GM12872 (cell line): ENCODE data around the gene AQP12B.

Experiments
- TF ChIP-seq, protein P1 (sequence below): IDR thresholded peaks from 3 replicates; pipeline ENCODE4 v1.5.1; 2011; ENCODE audit warnings: low read depth, mild to moderate bottlenecking, low read length, moderate library complexity; ENCODE audit not compliant: insufficient read depth

AQP12B gene

GRCh38 chr2:240722376-240722775 is 39.7 kb upstream of the AQP12B start:
- TF ChIP-seq, protein P1, sequence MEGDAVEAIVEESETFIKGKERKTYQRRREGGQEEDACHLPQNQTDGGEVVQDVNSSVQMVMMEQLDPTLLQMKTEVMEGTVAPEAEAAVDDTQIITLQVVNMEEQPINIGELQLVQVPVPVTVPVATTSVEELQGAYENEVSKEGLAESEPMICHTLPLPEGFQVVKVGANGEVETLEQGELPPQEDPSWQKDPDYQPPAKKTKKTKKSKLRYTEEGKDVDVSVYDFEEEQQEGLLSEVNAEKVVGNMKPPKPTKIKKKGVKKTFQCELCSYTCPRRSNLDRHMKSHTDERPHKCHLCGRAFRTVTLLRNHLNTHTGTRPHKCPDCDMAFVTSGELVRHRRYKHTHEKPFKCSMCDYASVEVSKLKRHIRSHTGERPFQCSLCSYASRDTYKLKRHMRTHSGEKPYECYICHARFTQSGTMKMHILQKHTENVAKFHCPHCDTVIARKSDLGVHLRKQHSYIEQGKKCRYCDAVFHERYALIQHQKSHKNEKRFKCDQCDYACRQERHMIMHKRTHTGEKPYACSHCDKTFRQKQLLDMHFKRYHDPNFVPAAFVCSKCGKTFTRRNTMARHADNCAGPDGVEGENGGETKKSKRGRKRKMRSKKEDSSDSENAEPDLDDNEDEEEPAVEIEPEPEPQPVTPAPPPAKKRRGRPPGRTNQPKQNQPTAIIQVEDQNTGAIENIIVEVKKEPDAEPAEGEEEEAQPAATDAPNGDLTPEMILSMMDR = no peak

DNA sequence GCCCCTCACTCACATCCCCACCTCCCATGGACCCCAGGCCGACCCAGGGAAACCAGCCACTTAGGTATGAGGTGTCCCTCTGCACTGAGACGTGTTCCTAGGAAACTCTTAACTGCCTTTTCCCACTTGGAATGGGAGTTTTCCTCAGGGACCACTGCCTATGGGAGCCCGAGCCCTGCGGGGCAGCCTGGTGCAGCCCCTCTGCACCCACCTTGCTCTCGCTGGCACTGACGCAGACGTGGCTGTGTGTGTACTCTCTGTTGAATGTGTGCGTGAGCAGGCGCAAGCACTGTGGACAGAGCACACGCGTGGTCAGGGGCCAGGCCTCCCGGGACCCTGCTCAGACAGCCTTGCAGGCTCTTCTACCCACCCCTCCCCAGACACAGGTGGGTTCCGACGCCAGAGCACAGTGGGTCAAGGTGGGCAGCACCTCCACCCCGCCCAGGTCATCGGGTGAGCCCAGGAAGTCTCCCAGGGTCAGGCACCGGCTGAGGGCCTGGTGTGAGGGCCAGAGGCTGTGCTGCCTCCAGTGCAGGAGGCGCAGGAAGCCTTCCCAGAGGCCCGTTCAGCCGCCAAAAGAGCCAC is 39.0 kb upstream of the AQP12B start:
- TF ChIP-seq, protein P1 = no peak

- TF ChIP-seq, protein P1 = no peak
Measured at GRCh38 chr2:240720686-240721595, 38.3 kb upstream of the AQP12B start.

- TF ChIP-seq, protein P1 = no peak
Measured at GRCh38 chr2:240719676-240720545, 37.2 kb upstream of the AQP12B start.

DNA sequence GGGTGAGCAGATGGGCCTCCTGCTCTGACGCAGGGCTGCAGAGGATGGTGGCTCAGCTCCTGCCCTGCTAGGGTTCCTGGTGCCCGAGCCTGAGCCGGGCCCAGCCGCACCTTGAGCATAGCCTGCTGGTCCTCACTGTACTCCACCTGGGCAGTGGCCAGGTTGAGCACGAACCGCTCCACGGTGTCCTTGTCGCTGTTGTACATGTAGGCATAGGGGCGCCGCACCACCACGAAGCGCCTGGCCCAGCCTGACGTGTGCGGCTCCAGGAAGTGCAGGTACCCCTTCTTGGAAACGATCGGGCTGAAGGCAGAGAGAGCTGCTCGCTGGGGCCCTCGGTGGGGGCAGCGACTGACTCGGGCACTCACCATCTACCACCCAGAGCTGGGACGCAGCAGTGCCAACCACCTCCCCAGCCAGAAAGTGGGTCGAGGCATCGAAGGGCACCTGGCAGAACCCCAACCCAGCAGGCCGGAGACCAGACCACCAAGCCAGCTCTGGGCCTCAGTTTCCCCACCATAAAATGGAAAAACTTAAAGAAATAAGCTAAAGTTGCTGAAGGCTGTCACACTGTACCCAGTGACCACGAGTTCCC is 36.3 kb upstream of the AQP12B start:
- TF ChIP-seq, protein P1 = no peak

DNA sequence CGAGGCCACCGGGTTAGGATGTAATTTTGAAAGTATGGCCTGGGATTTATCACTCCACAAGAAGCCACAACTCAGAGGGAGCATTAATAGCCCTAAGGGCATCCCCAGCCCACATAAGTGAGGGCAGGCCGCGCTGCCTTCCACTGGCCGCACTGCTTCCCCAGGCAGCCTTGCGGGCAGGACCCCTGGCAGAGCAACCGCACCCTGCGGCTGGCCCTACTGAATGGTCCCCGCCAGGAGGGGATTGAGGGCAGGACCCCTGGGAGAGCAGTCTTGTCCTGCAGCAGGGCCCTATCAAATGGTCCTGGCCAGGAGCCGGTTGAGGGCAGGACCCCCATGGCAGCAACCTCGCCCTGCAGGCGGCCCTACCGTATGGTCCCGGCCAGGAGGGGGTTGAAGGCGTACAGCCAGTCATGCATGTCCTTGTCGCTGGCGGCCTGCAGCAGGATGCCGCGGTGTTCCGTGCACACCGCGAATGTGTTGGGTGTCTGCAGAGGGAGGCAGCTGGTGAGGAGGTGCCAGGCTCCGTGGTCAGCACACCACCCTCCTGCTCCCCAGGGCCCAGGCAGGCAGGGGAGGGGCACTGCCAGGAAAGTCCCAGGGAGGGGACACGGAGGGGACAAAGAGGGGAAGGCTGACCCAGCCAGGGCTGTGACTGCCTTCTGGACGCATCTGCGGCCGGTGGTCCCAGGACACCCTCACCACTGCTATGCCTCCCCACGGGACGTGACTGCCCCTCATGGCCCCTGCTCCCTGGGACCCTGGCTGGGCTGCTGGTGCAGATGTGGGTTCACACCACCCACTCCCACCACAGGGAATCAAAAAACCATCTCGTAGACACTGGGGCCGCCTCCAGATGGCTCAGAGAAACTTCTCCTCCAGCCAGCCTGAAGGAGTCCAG is 35.2 kb upstream of the AQP12B start:
- TF ChIP-seq, protein P1 = no peak
